NB4 (cell line): ENCODE results near the gene KIAA1671.

ENCODE experiments used
- CTCF ChIP-seq: IDR thresholded peaks from one replicate; pipeline ENCODE4 v1.5.1; 2012; ENCODE audit warnings: low read depth, low read length
- MYC ChIP-seq: IDR thresholded peaks from 2 replicates; pipeline ENCODE4 v1.6.1; 2011; ENCODE audit warnings: low read depth, low read length
- POLR2A ChIP-seq: IDR thresholded peaks from 2 replicates; pipeline ENCODE4 v1.6.1; 2011; ENCODE audit warnings: mild to moderate bottlenecking; ENCODE audit not compliant: insufficient read length; ENCODE audit errors: extremely low read depth
- TF ChIP-seq, protein P1 (sequence below): IDR thresholded peaks from 2 replicates; pipeline ENCODE4 v1.6.1; 2011; ENCODE audit warnings: low read depth, low read length

- TF ChIP-seq POLR2A = no peak
- no peak for TF ChIP-seq CTCF
- no peak for TF ChIP-seq MYC
- TF ChIP-seq, protein P1, sequence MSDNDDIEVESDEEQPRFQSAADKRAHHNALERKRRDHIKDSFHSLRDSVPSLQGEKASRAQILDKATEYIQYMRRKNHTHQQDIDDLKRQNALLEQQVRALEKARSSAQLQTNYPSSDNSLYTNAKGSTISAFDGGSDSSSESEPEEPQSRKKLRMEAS = no peak
Observed at GRCh38 chr22:24930678-24931077, 21.8 kb upstream of the KIAA1671 start.
